ENCODE results near the gene RIPK4.

RIPK4 gene

DNA sequence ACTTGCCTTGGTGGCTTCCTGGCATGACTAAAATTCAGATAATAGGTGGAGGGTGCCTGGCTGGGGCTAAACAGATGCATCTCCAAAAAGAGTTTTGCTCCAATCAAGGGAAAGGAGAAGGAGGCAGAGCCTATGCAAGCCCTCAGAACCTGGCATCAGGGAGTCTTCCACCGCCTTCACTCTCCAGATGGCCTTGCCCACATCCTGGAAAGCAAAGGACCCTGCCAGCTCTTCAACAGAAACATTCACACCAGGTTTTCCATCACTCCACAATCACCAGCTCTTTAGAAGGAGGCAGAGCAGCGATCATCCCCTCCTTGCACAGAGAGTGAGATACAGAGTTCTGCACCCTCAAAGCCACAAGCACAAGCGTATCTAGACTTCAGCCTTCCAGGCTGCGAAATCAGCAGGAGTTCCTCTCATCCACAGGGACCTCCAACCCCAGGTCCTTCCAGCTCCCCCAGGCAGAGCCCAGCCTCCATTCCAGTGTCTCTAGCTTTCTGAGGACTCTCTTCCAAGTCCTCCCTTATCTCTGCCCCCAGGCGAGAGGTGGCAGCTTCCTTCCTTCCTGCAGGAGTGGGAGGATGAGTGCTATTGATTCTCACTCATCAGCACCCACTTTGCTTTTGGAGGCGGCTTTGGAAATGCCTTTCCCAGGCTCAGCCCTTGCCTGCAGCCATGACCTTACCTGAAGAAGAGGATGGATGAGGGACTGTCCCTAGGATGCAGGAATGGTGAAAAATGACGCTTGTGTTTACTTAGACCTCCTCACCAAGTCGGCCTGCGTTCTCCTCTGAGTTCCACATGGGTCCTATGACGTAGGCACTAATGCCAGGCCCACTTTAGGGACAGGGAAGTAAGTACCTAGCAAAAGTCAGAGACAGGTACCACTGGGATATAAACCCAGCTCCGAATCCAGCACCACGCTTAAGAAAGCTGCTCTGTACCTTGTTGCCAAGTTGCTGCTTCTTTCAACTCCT, 75.4 kb downstream of the RIPK4 start:
- DNase-seq (ENCODE audit: low spot score), result no peak
